Measurements from ENCODE around the gene ENAH.
"Not testable (repeated sequence)": the region's sequence is repeated elsewhere in the genome, so short reads cannot be mapped to it uniquely, and the experiment has no call there.

Gene ENAH

GRCh38 chr1:225666495-225666894 lies 13.6 kb upstream of the ENAH start:
- no peak for TF ChIP-seq CTCF (conservative IDR thresholded peaks at IDR 0.05; ENCODE audit: control insufficient read depth, insufficient read depth, low read depth, low read length)
- H3K4me3 ChIP-seq (ENCODE audit: control insufficient read depth, low read depth, low read length) = no peak overlapping the region
- no peak for DNase-seq (ENCODE audit: low read depth)

GRCh38 chr1:225664762-225665161 lies 11.8 kb upstream of the ENAH start:
- no peak for TF ChIP-seq CTCF (conservative IDR thresholded peaks at IDR 0.05; ENCODE audit: control insufficient read depth, insufficient read depth, low read depth, low read length)
- DNase-seq (ENCODE audit: low read depth) = no peak

GRCh38 chr1:225662155-225662554 lies 9.2 kb upstream of the ENAH start:
- DNase-seq (ENCODE audit: low read depth) = no peak
- no peak overlapping the region for H3K4me3 ChIP-seq (ENCODE audit: control insufficient read depth, low read depth, low read length)
- no peak for TF ChIP-seq CTCF (conservative IDR thresholded peaks at IDR 0.05; ENCODE audit: control insufficient read depth, insufficient read depth, low read depth, low read length)

More at GRCh38 chr1:225664762-225665161, 11.8 kb upstream of the ENAH start:
- no peak overlapping the region for H3K4me3 ChIP-seq (ENCODE audit: control insufficient read depth, low read depth, low read length)

GRCh38 chr1:225660544-225660946 lies 7.6 kb upstream of the ENAH start:
- no peak for DNase-seq (ENCODE audit: low read depth)
- TF ChIP-seq CTCF (conservative IDR thresholded peaks at IDR 0.05; ENCODE audit: control insufficient read depth, insufficient read depth, low read depth, low read length) = no peak
- no peak overlapping the region for H3K4me3 ChIP-seq (ENCODE audit: control insufficient read depth, low read depth, low read length)

GRCh38 chr1:225658041-225658440 lies 5.1 kb upstream of the ENAH start:
- no peak for TF ChIP-seq CTCF (conservative IDR thresholded peaks at IDR 0.05; ENCODE audit: control insufficient read depth, insufficient read depth, low read depth, low read length)
- no peak overlapping the region for H3K4me3 ChIP-seq (ENCODE audit: control insufficient read depth, low read depth, low read length)
- DNase-seq (ENCODE audit: low read depth) = no peak

- no peak overlapping the region for H3K4me3 ChIP-seq (ENCODE audit: control insufficient read depth, low read depth, low read length)
- TF ChIP-seq CTCF (conservative IDR thresholded peaks at IDR 0.05; ENCODE audit: control insufficient read depth, insufficient read depth, low read depth, low read length) = no peak
- DNase-seq (ENCODE audit: low read depth) = peak; percentile 80
Observed at GRCh38 chr1:225657462-225657989, 4.6 kb upstream of the ENAH start.

- not testable (repeated sequence) for H3K4me3 ChIP-seq (ENCODE audit: control insufficient read depth, low read depth, low read length); DNase-seq (ENCODE audit: low read depth)
Observed at GRCh38 chr1:225656259-225656655, 3.3 kb upstream of the ENAH start.
